OCI-LY1 (cell line): Measurements from ENCODE around the gene PRKG1.

Experiments used
- H2AFZ ChIP-seq: fragments of 200-600 bp; sonication (generic), shearing (Covaris generic); 2 replicates; pipeline ENCODE4 v1.6.0; 2014; ENCODE audit warnings: antibody characterized with exemption, mild to moderate bottlenecking, low read length
- H3F3A ChIP-seq: fragments of 200-600 bp; sonication (generic), shearing (Covaris generic); 2 replicates; pipeline ENCODE4 v1.6.0; 2014; ENCODE audit warnings: mild to moderate bottlenecking, antibody characterized with exemption, low read length, moderate library complexity; ENCODE audit not compliant: insufficient read depth
- H3K27ac ChIP-seq: fragments of 200-600 bp; sonication (generic); 2 replicates; pipeline ENCODE4 v1.5.1; 2014; ENCODE audit warnings: low read length, mixed run types, mild to moderate bottlenecking, low read depth; ENCODE audit not compliant: poor library complexity, severe bottlenecking
- H3K27me3 ChIP-seq: fragments of 200-600 bp; sonication (generic); 2 replicates; pipeline ENCODE4 v1.6.0; 2014; ENCODE audit warnings: antibody characterized with exemption, mild to moderate bottlenecking, low read length, moderate library complexity; ENCODE audit not compliant: insufficient read depth
- H3K36me3 ChIP-seq: fragments of 200-600 bp; sonication (generic); 2 replicates; pipeline ENCODE4 v1.6.1; 2014; ENCODE audit warnings: mild to moderate bottlenecking, antibody characterized with exemption, low read length, moderate library complexity, mixed read lengths; ENCODE audit not compliant: insufficient read depth
- H3K4me1 ChIP-seq: fragments of 200-600 bp; sonication (generic); 2 replicates; pipeline ENCODE4 v1.5.1; 2014; ENCODE audit warnings: mild to moderate bottlenecking, low read length, moderate library complexity; ENCODE audit not compliant: insufficient read depth, severe bottlenecking
- H3K4me2 ChIP-seq: fragments of 200-600 bp; sonication (generic), shearing (Covaris generic); 2 replicates; pipeline ENCODE4 v1.6.1; 2014; ENCODE audit warnings: low read length
- H3K4me3 ChIP-seq: fragments of 200-600 bp; sonication (generic); 2 replicates; pipeline ENCODE4 v1.5.1; 2014; ENCODE audit warnings: low read length, low read depth, mild to moderate bottlenecking, mixed read lengths; ENCODE audit not compliant: poor library complexity, severe bottlenecking
- H3K79me2 ChIP-seq: fragments of 200-600 bp; shearing (Covaris generic); 2 replicates; pipeline ENCODE4 v1.6.1; 2016; ENCODE audit warnings: mixed run types, low read length, mixed read lengths; ENCODE audit not compliant: insufficient read depth
- H3K9ac ChIP-seq: fragments of 200-600 bp; sonication (generic), shearing (Covaris generic); 2 replicates; pipeline ENCODE4 v1.6.1; 2014; ENCODE audit warnings: mild to moderate bottlenecking, low read length, mixed read lengths
- H3K9me2 ChIP-seq: fragments of 200-600 bp; sonication (generic), shearing (Covaris generic); 2 replicates; pipeline ENCODE4 v1.6.1; 2014; ENCODE audit warnings: low read depth, mild to moderate bottlenecking, low read length, mixed read lengths
- H3K9me3 ChIP-seq: fragments of 200-600 bp; shearing (Covaris generic); 2 replicates; pipeline ENCODE4 v1.6.1; 2014; ENCODE audit warnings: low read length, mixed read lengths
- H4K20me1 ChIP-seq: fragments of 200-600 bp; sonication (generic), shearing (Covaris generic); 2 replicates; pipeline ENCODE4 v1.6.0; 2016; ENCODE audit warnings: mild to moderate bottlenecking, low read length; ENCODE audit not compliant: insufficient read depth
- CTCF ChIP-seq: fragments of 200-600 bp; sonication (generic), shearing (Covaris generic); IDR thresholded peaks from 2 replicates; pipeline ENCODE4 v1.5.1; 2017; ENCODE audit warnings: mild to moderate bottlenecking, antibody characterized with exemption, low read length, moderate library complexity, mixed read lengths
- EZH2 ChIP-seq: fragments of 200-600 bp; sonication (generic), shearing (Covaris generic); IDR thresholded peaks from 2 replicates; pipeline ENCODE4 v1.8.0; 2017; ENCODE audit warnings: borderline replicate concordance, mixed run types, mild to moderate bottlenecking, antibody characterized with exemption, low read length, moderate library complexity, mixed read lengths

The PRKG1 gene

DNA sequence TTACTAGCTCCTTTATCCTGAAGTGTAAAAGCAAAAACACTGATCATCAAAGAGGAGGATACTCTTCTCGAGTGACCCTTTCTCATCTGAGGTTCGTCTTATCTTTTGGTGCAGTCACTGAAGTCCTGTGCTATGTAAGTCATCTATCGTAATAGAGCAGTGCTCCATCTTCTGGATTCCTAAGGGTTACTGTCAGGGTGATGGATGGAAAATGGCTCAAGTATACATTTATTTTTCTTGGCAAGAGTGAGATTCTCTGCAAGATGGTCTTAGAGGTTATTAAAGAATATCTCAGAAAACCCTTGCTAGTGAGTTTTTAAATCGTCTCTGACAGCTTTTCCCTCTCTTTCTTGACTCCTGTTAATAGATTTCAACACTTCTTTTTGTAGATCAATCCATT lies 12.4 kb downstream of the PRKG1 start:
- Histone ChIP-seq H3K79me2 (no peaks in the 10 kb centered on the region), H3K9ac (no peak overlapping the region), H3F3A (no peaks in the 10 kb centered on the region), H3K27ac (no peak overlapping the region), H3K4me1 (no peaks in the 10 kb centered on the region), H3K27me3 (no peaks in the 10 kb centered on the region), H3K36me3 (no peaks in the 10 kb centered on the region), H3K9me2 (no peaks in the 10 kb centered on the region), H3K4me3 (no peak overlapping the region), H2AFZ (no peak overlapping the region), H4K20me1 (no peaks in the 10 kb centered on the region), H3K9me3 (no peaks in the 10 kb centered on the region), H3K4me2 (no peak overlapping the region)
- TF ChIP-seq CTCF = no peak
- TF ChIP-seq EZH2 = no peak

GRCh38 chr10:51087114-51087513 lies 12.8 kb downstream of the PRKG1 start:
- no peak for TF ChIP-seq EZH2
- Histone ChIP-seq H3K9me2 (no peaks in the 10 kb centered on the region), H3F3A (no peaks in the 10 kb centered on the region), H3K79me2 (no peaks in the 10 kb centered on the region), H2AFZ (no peak overlapping the region), H3K27me3 (no peaks in the 10 kb centered on the region), H4K20me1 (no peaks in the 10 kb centered on the region), H3K9ac (no peak overlapping the region), H3K4me3 (no peak overlapping the region), H3K36me3 (no peaks in the 10 kb centered on the region), H3K9me3 (no peaks in the 10 kb centered on the region), H3K27ac (no peak overlapping the region), H3K4me1 (no peaks in the 10 kb centered on the region), H3K4me2 (no peak overlapping the region)

GRCh38 chr10:51090190-51090589 lies 15.9 kb downstream of the PRKG1 start:
- TF ChIP-seq CTCF (no peak), EZH2 (no peak)

DNA sequence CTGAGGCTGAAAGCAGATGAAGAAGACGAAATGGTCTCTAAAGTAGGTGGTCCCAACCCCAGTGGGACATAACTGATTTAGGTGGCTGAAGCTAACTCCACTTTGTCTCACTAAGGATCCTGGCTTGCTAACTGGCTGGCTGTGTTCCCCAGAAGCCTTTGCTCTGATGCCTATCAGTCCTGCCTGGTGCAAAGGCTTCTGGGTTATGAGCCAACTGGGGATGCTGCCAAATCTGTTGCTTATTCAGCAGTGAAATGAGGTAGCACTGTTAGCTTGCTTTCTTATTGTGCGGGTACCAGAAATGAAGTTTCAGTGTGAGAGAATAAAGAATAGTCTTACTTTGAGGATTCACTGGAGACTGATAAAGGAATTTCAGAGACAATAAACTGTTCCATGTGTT lies 18.1 kb downstream of the PRKG1 start:
- H3K4me3 ChIP-seq = no peak overlapping the region
- no peaks in the 10 kb centered on the region for H3F3A ChIP-seq
- no peaks in the 10 kb centered on the region for H3K27me3 ChIP-seq
- no peak overlapping the region for H3K4me2 ChIP-seq
- no peak overlapping the region for H2AFZ ChIP-seq
- no peaks in the 10 kb centered on the region for H4K20me1 ChIP-seq
- no peak overlapping the region for H3K27ac ChIP-seq
- H3K4me1 ChIP-seq = no peaks in the 10 kb centered on the region
- H3K79me2 ChIP-seq = no peaks in the 10 kb centered on the region
- no peaks in the 10 kb centered on the region for H3K9me3 ChIP-seq
- TF ChIP-seq EZH2 (no peak), CTCF (no peak)
- no peak overlapping the region for H3K9ac ChIP-seq
- H3K9me2 ChIP-seq = no peaks in the 10 kb centered on the region
- no peaks in the 10 kb centered on the region for H3K36me3 ChIP-seq

More at GRCh38 chr10:51090190-51090589, 15.9 kb downstream of the PRKG1 start:
- H3K9me2 ChIP-seq = no peaks in the 10 kb centered on the region
- no peaks in the 10 kb centered on the region for H3K9me3 ChIP-seq
- H3K9ac ChIP-seq = no peak overlapping the region
- no peaks in the 10 kb centered on the region for H3F3A ChIP-seq
- H3K27ac ChIP-seq = no peak overlapping the region
- H3K4me2 ChIP-seq = no peak overlapping the region
- no peaks in the 10 kb centered on the region for H4K20me1 ChIP-seq
- no peaks in the 10 kb centered on the region for H3K79me2 ChIP-seq
- H3K4me3 ChIP-seq = no peak overlapping the region
- H3K36me3 ChIP-seq = no peaks in the 10 kb centered on the region
- H2AFZ ChIP-seq = no peak overlapping the region
- no peaks in the 10 kb centered on the region for H3K4me1 ChIP-seq
- no peaks in the 10 kb centered on the region for H3K27me3 ChIP-seq
